ENCODE data around the gene CHID1.

DNA sequence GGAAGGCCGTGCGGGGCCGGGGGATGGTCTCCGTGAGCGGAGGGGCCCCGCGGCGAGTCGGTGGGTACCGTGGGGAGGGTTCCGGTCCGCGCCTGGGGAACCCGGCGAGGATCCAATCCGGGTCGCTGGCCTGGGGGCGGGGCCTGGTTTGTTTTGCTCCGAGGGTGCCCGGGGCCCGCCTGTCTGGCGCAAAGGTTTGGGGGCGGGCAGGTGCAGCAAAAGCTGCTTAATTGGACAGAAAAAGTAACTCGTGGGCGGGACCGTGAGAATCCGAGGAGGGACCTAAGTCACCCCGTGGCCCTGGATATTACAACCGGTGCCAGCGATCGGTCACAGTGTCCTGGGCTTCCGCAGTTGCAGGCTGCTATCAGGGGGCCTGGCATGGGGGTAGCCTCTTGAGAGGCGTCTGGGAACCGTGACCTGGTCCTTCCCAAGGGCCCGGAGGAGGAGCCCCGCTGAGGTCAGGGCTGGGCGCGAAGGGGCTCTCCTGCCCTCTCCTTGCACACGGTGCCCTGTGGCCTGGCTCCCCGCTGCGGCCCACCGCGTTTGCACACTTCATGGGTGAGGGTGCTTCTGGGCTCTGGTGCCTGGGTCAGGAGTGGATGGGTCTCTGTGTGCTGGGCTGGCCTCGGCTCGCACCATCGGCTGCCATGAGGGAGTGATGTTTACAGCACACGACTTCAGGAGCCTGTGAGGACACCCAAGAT is 90.5 kb downstream of the CHID1 start:
- TF ChIP-seq EZH2 (IDR thresholded peaks at IDR 0.05), result no peak
- TF ChIP-seq, protein P1, sequence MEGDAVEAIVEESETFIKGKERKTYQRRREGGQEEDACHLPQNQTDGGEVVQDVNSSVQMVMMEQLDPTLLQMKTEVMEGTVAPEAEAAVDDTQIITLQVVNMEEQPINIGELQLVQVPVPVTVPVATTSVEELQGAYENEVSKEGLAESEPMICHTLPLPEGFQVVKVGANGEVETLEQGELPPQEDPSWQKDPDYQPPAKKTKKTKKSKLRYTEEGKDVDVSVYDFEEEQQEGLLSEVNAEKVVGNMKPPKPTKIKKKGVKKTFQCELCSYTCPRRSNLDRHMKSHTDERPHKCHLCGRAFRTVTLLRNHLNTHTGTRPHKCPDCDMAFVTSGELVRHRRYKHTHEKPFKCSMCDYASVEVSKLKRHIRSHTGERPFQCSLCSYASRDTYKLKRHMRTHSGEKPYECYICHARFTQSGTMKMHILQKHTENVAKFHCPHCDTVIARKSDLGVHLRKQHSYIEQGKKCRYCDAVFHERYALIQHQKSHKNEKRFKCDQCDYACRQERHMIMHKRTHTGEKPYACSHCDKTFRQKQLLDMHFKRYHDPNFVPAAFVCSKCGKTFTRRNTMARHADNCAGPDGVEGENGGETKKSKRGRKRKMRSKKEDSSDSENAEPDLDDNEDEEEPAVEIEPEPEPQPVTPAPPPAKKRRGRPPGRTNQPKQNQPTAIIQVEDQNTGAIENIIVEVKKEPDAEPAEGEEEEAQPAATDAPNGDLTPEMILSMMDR (IDR thresholded peaks at IDR 0.05), result no peak
